HepG2 (cell line): ENCODE results near the gene SETD3. TPM values are rescaled to one million over a fixed set of nuclear protein-coding genes. Genes with fewer than 3 reads are reported as not detected.

Source experiments
- ATAC-seq: fragments of 200-7000 bp; cut with Tn5 transposase; 3 replicates; pipeline ENCODE4 v1.9.1; 2020; ENCODE audit warnings: mild to moderate bottlenecking, moderate library complexity
- BruUV-seq: library from RNA; stranded (reverse); fragments of 400-500 nt; replicated peaks from 2 replicates; lab custom pipeline; 2021; lab: Mats Ljungman, UMichigan
- CTCF ChIA-PET: fragments of 300-600 bp; formaldehyde crosslinking; extraction: SDS; loops from one replicate; lab custom pipeline; 2021; ENCODE audit warnings: low total read pairs, inconsistent platforms, low intra/inter-chr PET ratio; lab: Yijun Ruan, JAX
- POLR2A ChIA-PET: fragments of 350-600 bp; sonication (Branson Sonifier 250); formaldehyde crosslinking; loops from one replicate; lab custom pipeline; 2020; ENCODE audit warnings: antibody characterized with exemption, inconsistent platforms; lab: Yijun Ruan, JAX
- DNase-seq: peaks from one replicate; pipeline ENCODE4 v3.0.0-alpha.2; 2015; ENCODE audit warnings: low spot score
- FAIRE-seq: peaks from 3 replicates; lab custom pipeline; 2011; peaks lifted over from hg19 to GRCh38; lab: Jason Lieb, UNC
- H2AFZ ChIP-seq: one replicate; pipeline ENCODE4 v1.6.1; 2011; ENCODE audit warnings: low read length, inconsistent platforms
- H3K27ac ChIP-seq: fragments of 300-600 bp; 3 replicates; pipeline ENCODE4 v1.8.0; 2011; ENCODE audit warnings: mixed run types, mild to moderate bottlenecking, mixed read lengths, low read length, inconsistent platforms; ENCODE audit not compliant: insufficient read depth; ENCODE audit errors: extremely low read length
- H3K27me3 ChIP-seq, 2 experiments: fragments of 200-600 bp in 1 of 2; 2 replicates in 1 of 2; 3 replicates in 1 of 2; pipeline versions ENCODE4 v1.6.0 to v1.8.0; 2011; ENCODE audit warnings: low read length in 2 of 2, mild to moderate bottlenecking in 2 of 2, moderate library complexity in 2 of 2, inconsistent platforms in 1 of 2; ENCODE audit not compliant: insufficient read depth in 2 of 2, control insufficient read depth in 1 of 2
- H3K36me3 ChIP-seq, 2 experiments: fragments of 200-600 bp in 1 of 2; replicated peaks in 1 of 2; 2 replicates in 1 of 2; 3 replicates in 1 of 2; pipeline versions ENCODE4 v1.5.1 to v1.8.0; 2011; ENCODE audit warnings: low read length in 2 of 2, inconsistent platforms in 1 of 2; ENCODE audit not compliant: insufficient read depth in 2 of 2, control insufficient read depth in 1 of 2
- H3K4me1 ChIP-seq: 2 replicates; pipeline ENCODE4 v1.5.1; 2012; ENCODE audit warnings: low read length, inconsistent platforms; ENCODE audit not compliant: insufficient read depth
- H3K4me2 ChIP-seq: 2 replicates; pipeline ENCODE4 v1.6.0; 2011; ENCODE audit warnings: low read depth, low read length, inconsistent platforms
- H3K4me3 ChIP-seq, 3 experiments: fragments of 200-600 bp in 1 of 3; sonication (generic), shearing (Covaris generic) in 1 of 3; replicated peaks in 1 of 3; 2 replicates each; pipeline ENCODE4 v1.5.1; 2011 to 2016; ENCODE audit warnings: low read length in 3 of 3, inconsistent platforms in 2 of 3, low read depth in 2 of 3, mild to moderate bottlenecking in 2 of 3, control low read depth in 1 of 3, mixed read lengths in 1 of 3; ENCODE audit not compliant: insufficient read depth in 1 of 3
- H3K79me2 ChIP-seq: one replicate; pipeline ENCODE4 v1.6.1; 2011; ENCODE audit warnings: low read length, inconsistent platforms; ENCODE audit not compliant: insufficient read depth
- H3K9ac ChIP-seq: 2 replicates; pipeline ENCODE4 v1.6.0; 2011; ENCODE audit warnings: mild to moderate bottlenecking, low read depth, low read length, inconsistent platforms; ENCODE audit not compliant: insufficient read depth
- H3K9me3 ChIP-seq: 2 replicates; pipeline ENCODE4 v1.5.1; 2012; ENCODE audit warnings: mild to moderate bottlenecking, low read length
- H4K20me1 ChIP-seq: 2 replicates; pipeline ENCODE4 v1.6.0; 2011; ENCODE audit warnings: inconsistent platforms, mild to moderate bottlenecking, low read length, moderate library complexity; ENCODE audit not compliant: insufficient read depth
- ARID5B ChIP-seq: IDR thresholded peaks from 2 replicates; pipeline ENCODE4 v1.4.0; 2020; ENCODE audit warnings: mild to moderate bottlenecking, missing genetic modification reagents
- GMEB1 ChIP-seq: sonication (generic); formaldehyde crosslinking; IDR thresholded peaks from 2 replicates; pipeline ENCODE4 v1.5.1; 2020; ENCODE audit warnings: missing genetic modification reagents, mild to moderate bottlenecking, borderline replicate concordance
- SIN3A ChIP-seq: IDR thresholded peaks from 2 replicates; pipeline ENCODE4 v1.6.1; 2011; ENCODE audit warnings: low read depth, mild to moderate bottlenecking, control low read depth, low read length, borderline replicate concordance
- ZMYM2 ChIP-seq: sonication (generic); formaldehyde crosslinking; IDR thresholded peaks from 2 replicates; pipeline ENCODE4 v1.8.0; 2022; ENCODE audit warnings: mild to moderate bottlenecking, missing genetic modification reagents
- ZNF7 ChIP-seq: IDR thresholded peaks from 2 replicates; pipeline ENCODE4 v1.6.1; 2016; ENCODE audit warnings: missing biosample characterization, missing genetic modification reagents
- ZNF746 ChIP-seq: sonication (generic); formaldehyde crosslinking; IDR thresholded peaks from 2 replicates; pipeline ENCODE4 v1.8.0; 2022; ENCODE audit warnings: mild to moderate bottlenecking, missing genetic modification reagents
- ZSCAN5A ChIP-seq: sonication (generic); formaldehyde crosslinking; IDR thresholded peaks from 2 replicates; pipeline ENCODE4 v1.8.0; 2022; ENCODE audit warnings: mild to moderate bottlenecking, missing genetic modification reagents, borderline replicate concordance
- whole genome bisulfite sequencing: methylation state at CpG from one replicate; pipeline ENCODE4 v1.1.6; 2017; ENCODE audit warnings: low lambda C conversion rate; 5-methylcytosine and 5-hydroxymethylcytosine counted together
- in situ Hi-C: cut with HindIII; loops from 2 replicates; pipeline ENCODE4 v1.10.0; 2017; ENCODE audit warnings: low pct_unique_long_range_greater_than_20kb; ENCODE audit not compliant: extremely low pct_ligation_motif_present
- intact Hi-C: fragments of 100-400 bp; cut with micrococcal nuclease; formaldehyde crosslinking; loops from one replicate; pipeline ENCODE4 v1.10.0; 2022; ENCODE audit not compliant: unreplicated experiment
- polyA plus RNA-seq, 8 experiments: library from polyadenylated mRNA; depleted of rRNA in 3 of 8; stranded (reverse) in 7 of 8; unstranded in 1 of 8; fragments of >200 nt; fragmentation: Illumina TruSeq in 4 of 8; extraction: Trizol in 4 of 8; gene quantifications; 2 replicates each; pipeline versions ENCODE4 v1.2.1 to v1.2.3, GENCODE V29; 2011 to 2016; ENCODE audit warnings: low read depth in 4 of 8, missing spikeins in 1 of 8, mixed read lengths in 1 of 8; ENCODE audit not compliant: insufficient read depth in 1 of 8
- total RNA-seq, 5 experiments: library from RNA; depleted of rRNA; stranded (reverse); fragments of >200 nt; fragmentation: Illumina TruSeq; extraction: Trizol; gene quantifications; 2 replicates each; pipeline ENCODE4 v1.2.3, GENCODE V29; 2016; ENCODE audit warnings: low read depth in 1 of 5
- TF ChIP-seq, protein P1 (sequence below): sonication (generic); formaldehyde crosslinking; IDR thresholded peaks from 2 replicates; pipeline ENCODE4 v1.9.0; 2021; ENCODE audit warnings: missing genetic modification reagents, borderline replicate concordance
- TF ChIP-seq, protein P2 (sequence below): sonication (generic); formaldehyde crosslinking; IDR thresholded peaks from 2 replicates; pipeline ENCODE4 v1.9.0; 2021; ENCODE audit warnings: missing genetic modification reagents, mild to moderate bottlenecking, borderline replicate concordance

SETD3 gene
- total and polyA plus RNA-seq, 2 of the 13 experiments (the other 11 are each of a cell fraction or from before 2014, with no cell fraction given) = 30.3 to 67.1 TPM

DNA sequence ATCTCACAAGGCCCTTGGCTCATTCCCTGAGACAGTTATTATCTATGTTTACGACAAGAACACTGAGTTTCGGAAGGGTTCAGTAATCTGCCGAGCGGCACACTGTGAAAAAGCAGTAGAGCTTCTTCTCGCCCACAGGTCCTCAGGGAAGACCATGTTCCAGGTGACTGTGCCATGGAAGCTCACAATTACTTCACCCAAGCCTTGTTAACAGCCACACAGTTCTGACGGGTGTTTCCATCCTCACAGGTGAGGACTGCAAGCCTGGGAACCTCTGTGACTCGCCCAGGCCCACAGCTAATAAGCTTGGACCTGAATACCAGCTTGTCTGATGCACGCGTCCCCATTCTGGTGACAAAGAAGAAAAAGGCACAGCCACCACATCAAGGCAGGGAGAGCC, 15.4 kb downstream of the SETD3 start (continued):
- TF ChIP-seq ZNF7 (CRISPR knock-in tag) = no peak
- TF ChIP-seq ARID5B (CRISPR knock-in tag) = no peak

- intact Hi-C loops (no loop called here), in situ Hi-C loops (no loop called here)
- DNase-seq = no peak
- CTCF ChIA-PET = no interaction called here
- WGBS = 86% methylated on average over 4 of the region's 4 CpGs
- peaks cover 5% of the 10 kb centered on the region for H4K20me1 ChIP-seq
- H3K36me3 ChIP-seq = peaks cover 6 to 42% of the 10 kb centered on the region in 2 experiments
- ATAC-seq = no peak
- no peak overlapping the region for H3K9ac ChIP-seq
- H3K27me3 ChIP-seq = no peaks in the 10 kb centered on the region
- no TSS peak for BruUV-seq
- no peak overlapping the region for H3K4me3 ChIP-seq
- no peak for FAIRE-seq
- no peak overlapping the region for H3K27ac ChIP-seq
- H3K4me1 ChIP-seq = peaks cover 58% of the 10 kb centered on the region
- H3K4me2 ChIP-seq = no peak overlapping the region
- POLR2A ChIA-PET = no interaction called here
- H3K79me2 ChIP-seq = peaks cover 32% of the 10 kb centered on the region
- no peaks in the 10 kb centered on the region for H3K9me3 ChIP-seq
- no peak overlapping the region for H2AFZ ChIP-seq
- TF ChIP-seq, protein P1, sequence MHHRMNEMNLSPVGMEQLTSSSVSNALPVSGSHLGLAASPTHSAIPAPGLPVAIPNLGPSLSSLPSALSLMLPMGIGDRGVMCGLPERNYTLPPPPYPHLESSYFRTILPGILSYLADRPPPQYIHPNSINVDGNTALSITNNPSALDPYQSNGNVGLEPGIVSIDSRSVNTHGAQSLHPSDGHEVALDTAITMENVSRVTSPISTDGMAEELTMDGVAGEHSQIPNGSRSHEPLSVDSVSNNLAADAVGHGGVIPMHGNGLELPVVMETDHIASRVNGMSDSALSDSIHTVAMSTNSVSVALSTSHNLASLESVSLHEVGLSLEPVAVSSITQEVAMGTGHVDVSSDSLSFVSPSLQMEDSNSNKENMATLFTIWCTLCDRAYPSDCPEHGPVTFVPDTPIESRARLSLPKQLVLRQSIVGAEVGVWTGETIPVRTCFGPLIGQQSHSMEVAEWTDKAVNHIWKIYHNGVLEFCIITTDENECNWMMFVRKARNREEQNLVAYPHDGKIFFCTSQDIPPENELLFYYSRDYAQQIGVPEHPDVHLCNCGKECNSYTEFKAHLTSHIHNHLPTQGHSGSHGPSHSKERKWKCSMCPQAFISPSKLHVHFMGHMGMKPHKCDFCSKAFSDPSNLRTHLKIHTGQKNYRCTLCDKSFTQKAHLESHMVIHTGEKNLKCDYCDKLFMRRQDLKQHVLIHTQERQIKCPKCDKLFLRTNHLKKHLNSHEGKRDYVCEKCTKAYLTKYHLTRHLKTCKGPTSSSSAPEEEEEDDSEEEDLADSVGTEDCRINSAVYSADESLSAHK = no peak
- TF ChIP-seq ZNF746 (CRISPR knock-in tag) (no peak), SIN3A (no peak), ZMYM2 (no peak), GMEB1 (no peak), ZSCAN5A (CRISPR knock-in tag) (no peak)
- TF ChIP-seq, protein P2, sequence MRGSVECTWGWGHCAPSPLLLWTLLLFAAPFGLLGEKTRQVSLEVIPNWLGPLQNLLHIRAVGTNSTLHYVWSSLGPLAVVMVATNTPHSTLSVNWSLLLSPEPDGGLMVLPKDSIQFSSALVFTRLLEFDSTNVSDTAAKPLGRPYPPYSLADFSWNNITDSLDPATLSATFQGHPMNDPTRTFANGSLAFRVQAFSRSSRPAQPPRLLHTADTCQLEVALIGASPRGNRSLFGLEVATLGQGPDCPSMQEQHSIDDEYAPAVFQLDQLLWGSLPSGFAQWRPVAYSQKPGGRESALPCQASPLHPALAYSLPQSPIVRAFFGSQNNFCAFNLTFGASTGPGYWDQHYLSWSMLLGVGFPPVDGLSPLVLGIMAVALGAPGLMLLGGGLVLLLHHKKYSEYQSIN (CRISPR knock-in tag) = no peak
Measured at GRCh38 chr14:99463974-99464373, 16.7 kb downstream of the SETD3 start.
